ENCODE measurements around the gene IFNGR2. TPM values are rescaled to one million over a fixed set of nuclear protein-coding genes. Genes with fewer than 3 reads are reported as not detected.

IFNGR2 gene
- total and polyA plus RNA-seq, 2 donors (not counting 3 experiments of a cell fraction or from before 2014, with no cell fraction given) = 44.2 to 46.1 TPM

GRCh38 chr21:33403786-33404585 is 773 bp downstream of the IFNGR2 start:
- Histone ChIP-seq H3K9me1 (replicated peaks; ENCODE audit: control insufficient read depth, extremely low read depth, insufficient read depth, low read length) (no peaks in the 10 kb centered on the region), H3K4me1 (ENCODE audit: control insufficient read depth, extremely low read depth, insufficient read depth, low read length) (peaks cover 7% of the 10 kb centered on the region), H3K79me2 (ENCODE audit: control insufficient read depth, insufficient read depth, low read length) (peaks cover 53% of the 10 kb centered on the region), H3K27me3 (ENCODE audit: control insufficient read depth in 2 of 2, insufficient read depth in 2 of 2, low read length in 2 of 2) (no peaks in the 10 kb centered on the region), H3K9ac (replicated peaks; ENCODE audit: extremely low read depth, insufficient read depth, low read length) (peak overlapping the region; percentile 22), H2AFZ (ENCODE audit: low read depth, low read length) (peak overlapping the region; percentile 13), H3K27ac (ENCODE audit: insufficient read depth, low read depth, low read length) (no peak overlapping the region), H3K4me3 (replicated peaks in 1 of 3; ENCODE audit: insufficient read depth in 1 of 3, low read depth in 1 of 3, low read length in 3 of 3) (peak overlapping the region; percentile 9 to 95 (median 49)), H4K20me1 (replicated peaks; ENCODE audit: control insufficient read depth, extremely low read depth, insufficient read depth, low read length) (no peaks in the 10 kb centered on the region), H3K9me3 (replicated peaks; ENCODE audit: control insufficient read depth, insufficient read depth, low read length) (no peaks in the 10 kb centered on the region), H3K4me2 (ENCODE audit: insufficient read depth, low read length) (peak overlapping the region; percentile 50), H3K36me3 (ENCODE audit: control insufficient read depth in 2 of 2, extremely low read depth in 1 of 2, insufficient read depth in 2 of 2, low read length in 2 of 2) (no peaks in the 10 kb centered on the region)
- DNase-seq (ENCODE audit: low read depth, low spot score) = peak; percentile 44
- peak; percentile 67 for FAIRE-seq
- intact Hi-C loops (cut with micrococcal nuclease) (loop anchor here (2.0 kb wide), 1 partner anchor 43 kb away; no protein-coding TSS in a partner anchor), dilution Hi-C loops (cut with MboI; ENCODE audit: extremely low pct_ligation_motif_present, low sequenced_read_pairs) (no loop called here)
- CTCF ChIA-PET = interaction anchor here (0.5 to 1.9 kb wide), 3 partner anchors 43 to 207 kb away, joined by 3 to 8 read pairs (median 3); no protein-coding TSS in a partner anchor
- POLR2A ChIA-PET = no interaction called here
- TF ChIP-seq GATA2 (IDR thresholded peaks at IDR 0.05; ENCODE audit: insufficient read depth, insufficient read length, low read depth, low read length) (no peak), JUN (IDR thresholded peaks at IDR 0.05; ENCODE audit: borderline replicate concordance, insufficient read depth, insufficient read length, low read depth) (no peak), FOS (IDR thresholded peaks at IDR 0.05; ENCODE audit: borderline replicate concordance, insufficient read depth, low read length) (no peak), MAX (IDR thresholded peaks at IDR 0.05; ENCODE audit: insufficient read depth, insufficient read length) (no peak), POLR2AphosphoS5 (IDR thresholded peaks at IDR 0.05; ENCODE audit: insufficient read depth, low read depth, low read length) (no peak), POLR2A (IDR thresholded peaks at IDR 0.05; ENCODE audit: low read depth, low read length) (no peak), EZH2 (IDR thresholded peaks at IDR 0.05; ENCODE audit: borderline replicate concordance, low read depth, low read length, severe bottlenecking) (no peak)
- no TSS peak for BruUV-seq (replicated peaks)

All from endothelial cell of umbilical vein (primary cell).